Raji (cell line): ENCODE data around the gene DENND4B.

ENCODE experiments used
- POLR2A ChIP-seq: IDR thresholded peaks from 2 replicates; pipeline ENCODE4 v1.6.1; 2011; ENCODE audit warnings: low read depth, low read length, control low read depth; ENCODE audit not compliant: insufficient read depth

DENND4B gene

DNA sequence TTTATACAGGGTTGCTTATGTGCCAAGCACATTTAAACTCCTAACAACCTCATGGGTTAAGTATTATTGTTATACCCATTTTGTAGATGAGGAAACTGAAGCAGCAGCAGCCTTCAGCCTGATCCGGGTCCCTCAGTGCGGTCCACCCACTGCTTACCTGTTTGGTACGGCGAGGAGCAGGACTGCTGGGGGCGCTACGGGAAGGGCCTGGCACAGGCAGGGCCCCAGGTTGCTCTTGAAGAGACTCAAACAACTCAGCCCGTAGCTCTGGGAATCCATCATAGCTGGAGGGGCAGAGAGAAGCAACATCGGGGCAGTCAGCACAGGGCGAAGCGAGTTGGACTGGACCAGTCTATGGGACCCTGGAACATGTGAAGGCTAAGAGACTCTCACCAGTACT, 9.2 kb downstream of the DENND4B start:
- TF ChIP-seq POLR2A, result no peak

DNA sequence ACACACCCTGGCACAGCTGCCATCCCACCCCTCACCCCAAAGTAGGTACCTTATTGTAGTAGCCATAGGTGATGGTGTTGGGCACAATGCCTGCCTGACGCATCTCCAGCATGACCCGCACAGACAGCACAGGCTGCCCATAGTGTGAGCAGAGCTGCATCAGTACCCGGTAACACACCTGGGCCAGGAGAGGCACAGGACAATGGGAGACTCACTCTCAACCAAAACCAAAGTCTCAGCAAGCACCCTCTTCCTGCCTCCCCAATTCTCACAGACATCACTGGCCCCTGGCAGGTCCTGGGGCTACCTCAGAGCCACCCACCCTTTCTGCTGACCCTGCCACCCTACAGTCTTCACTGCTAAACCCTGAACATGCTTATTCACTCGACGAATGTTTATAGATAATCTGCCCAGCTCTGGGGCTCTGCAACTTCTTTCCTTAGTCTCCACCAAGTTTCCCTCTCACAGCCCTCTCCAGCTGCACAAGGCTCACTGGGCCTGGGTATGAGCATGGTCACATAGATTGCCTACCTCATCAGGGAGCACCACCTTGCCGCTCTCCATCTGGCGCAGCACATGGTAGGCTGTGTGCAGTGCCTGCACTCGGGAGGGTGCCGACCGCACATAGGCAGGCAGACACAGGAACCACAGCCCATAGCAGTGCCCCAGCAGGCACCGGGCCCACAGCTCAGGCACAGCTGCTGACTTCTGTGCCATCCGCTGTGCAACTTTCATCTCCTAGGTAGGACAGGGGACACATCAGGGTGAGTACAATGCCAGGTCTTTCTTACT, 10.3 kb downstream of the DENND4B start:
- TF ChIP-seq POLR2A, result no peak

- TF ChIP-seq POLR2A, result no peak
Measured at GRCh38 chr1:153934746-153935145, 11.8 kb downstream of the DENND4B start.

- no peak for TF ChIP-seq POLR2A
Measured at GRCh38 chr1:153933955-153934354, 12.6 kb downstream of the DENND4B start.

GRCh38 chr1:153933430-153933829, 13.1 kb downstream of the DENND4B start:
- TF ChIP-seq POLR2A, result no peak

- TF ChIP-seq POLR2A, result no peak
Measured at GRCh38 chr1:153932156-153933131, 14.1 kb downstream of the DENND4B start.

DNA sequence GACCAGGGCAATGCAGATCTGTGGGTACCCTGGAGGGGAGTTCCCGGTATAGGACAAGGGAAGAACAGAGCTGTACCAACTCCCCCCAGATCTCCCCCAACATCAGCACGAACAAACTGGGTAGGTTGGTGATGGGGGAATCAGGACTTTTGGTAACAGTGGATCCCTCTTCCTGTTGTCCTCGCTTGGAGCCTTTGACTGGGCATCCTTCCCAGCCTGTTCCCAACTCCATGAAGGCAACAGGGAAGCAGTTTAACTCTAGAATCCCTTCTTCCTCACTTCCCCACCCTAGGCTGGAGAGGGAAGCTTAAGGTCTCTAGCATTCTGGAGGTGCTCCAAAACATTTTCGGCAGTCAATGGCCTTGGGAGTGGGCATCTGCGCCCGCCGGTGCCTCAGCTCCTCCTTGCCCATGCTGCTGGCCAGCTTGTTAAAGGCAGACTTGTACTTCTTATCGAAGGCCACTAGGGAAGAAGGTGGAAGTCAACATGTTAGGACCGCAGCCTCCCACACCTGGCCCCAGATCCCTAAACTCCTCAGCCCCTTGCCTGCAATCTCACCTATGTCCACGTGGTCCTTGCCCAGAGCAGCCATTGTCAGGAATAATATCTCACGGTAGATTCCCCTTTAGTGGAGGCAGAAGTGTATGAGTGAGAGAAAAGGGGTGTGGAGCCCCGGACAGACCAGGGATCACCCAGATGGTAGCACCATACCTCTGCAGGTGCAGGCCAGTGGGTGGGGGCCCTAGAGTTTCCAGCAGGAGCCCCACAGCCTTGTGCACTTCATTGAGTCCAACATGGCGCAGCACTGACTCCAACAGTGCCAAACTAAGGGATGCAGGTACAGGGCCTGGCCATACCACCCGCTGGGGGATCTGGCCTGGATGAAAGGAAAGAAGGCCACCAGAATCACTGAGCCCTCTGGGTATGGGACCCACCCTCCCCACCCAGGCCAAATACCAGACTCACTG, 16.3 kb downstream of the DENND4B start:
- TF ChIP-seq POLR2A, result no peak

GRCh38 chr1:153929426-153929825, 17.1 kb downstream of the DENND4B start:
- no peak for TF ChIP-seq POLR2A

- no peak for TF ChIP-seq POLR2A
Measured at GRCh38 chr1:153928791-153929341, 17.7 kb downstream of the DENND4B start.

DNA sequence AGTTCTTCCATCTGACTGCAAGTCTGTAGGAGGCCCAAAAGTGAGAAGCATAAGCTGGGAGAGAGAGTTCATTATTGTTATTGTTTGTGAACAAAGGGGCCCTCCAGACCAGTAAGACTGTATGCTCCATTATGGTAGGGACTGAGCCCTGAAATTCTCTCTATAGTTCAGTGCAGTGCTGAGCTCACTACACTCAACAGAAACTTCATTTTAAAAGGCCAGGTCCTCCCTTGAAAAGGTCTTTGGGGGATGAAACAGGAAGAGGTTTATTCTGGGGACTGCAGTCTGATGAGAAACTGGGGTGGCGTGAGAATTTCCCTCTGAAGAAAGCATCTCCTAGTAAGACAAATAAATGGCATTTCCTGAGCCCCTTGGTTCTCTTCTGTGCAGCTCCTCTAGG, 18.3 kb downstream of the DENND4B start:
- no peak for TF ChIP-seq POLR2A

DNA sequence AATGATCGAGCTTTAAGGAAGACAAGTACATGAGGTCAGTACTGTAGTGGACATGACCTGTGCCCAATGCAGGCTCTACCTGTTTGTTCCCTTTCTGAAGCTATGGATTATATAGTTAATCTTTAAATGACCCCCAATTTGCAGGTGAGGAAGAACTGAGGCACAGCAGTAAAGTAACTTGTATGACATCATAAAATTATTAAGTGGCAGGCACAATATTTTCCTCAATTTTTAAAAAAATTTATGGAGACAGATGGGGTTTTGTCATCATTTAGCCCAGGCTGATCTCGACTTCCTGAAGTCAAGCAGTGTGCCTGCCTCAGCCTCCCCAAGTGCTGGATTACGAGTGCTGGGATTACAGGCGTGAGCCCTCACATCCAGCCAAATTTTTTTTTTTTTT, 20.1 kb downstream of the DENND4B start:
- no peak for TF ChIP-seq POLR2A

GRCh38 chr1:153922972-153923925, 23.3 kb downstream of the DENND4B start, which contains the start of gene GATAD2B:
GATAD2B (minus strand) TSS chr1:153922972; CDS start chr1:153828347, 94,625 bp downstream.
- peak; percentile 74 for TF ChIP-seq POLR2A
